OCI-LY7 (cell line): ENCODE measurements around the gene DELE1.

Experiments used
- CTCF ChIP-seq: fragments of 200-600 bp; sonication (generic); conservative IDR thresholded peaks from 2 replicates; pipeline ENCODE4 v1.5.1; 2014; ENCODE audit warnings: mild to moderate bottlenecking, antibody characterized with exemption, low read length, moderate library complexity, mixed read lengths
- EZH2phosphoT487 ChIP-seq: fragments of 200-600 bp; sonication (generic); IDR thresholded peaks from 2 replicates; pipeline ENCODE4 v1.6.1; 2018; ENCODE audit warnings: low read depth, borderline replicate concordance, mild to moderate bottlenecking, mixed run types, antibody characterized with exemption, low read length, moderate library complexity, mixed read lengths

GRCh38 chr5:141926434-141926833 lies 2.8 kb downstream of the DELE1 start:
- TF ChIP-seq CTCF (no peak), EZH2phosphoT487 (no peak)
